GM19240 (cell line): ENCODE measurements around the gene NCKAP5.

Experiments
- DNase-seq: peaks from one replicate; pipeline ENCODE4 v3.0.0; 2011; ENCODE audit warnings: low spot score; ENCODE audit not compliant: insufficient read length

Gene NCKAP5

DNA sequence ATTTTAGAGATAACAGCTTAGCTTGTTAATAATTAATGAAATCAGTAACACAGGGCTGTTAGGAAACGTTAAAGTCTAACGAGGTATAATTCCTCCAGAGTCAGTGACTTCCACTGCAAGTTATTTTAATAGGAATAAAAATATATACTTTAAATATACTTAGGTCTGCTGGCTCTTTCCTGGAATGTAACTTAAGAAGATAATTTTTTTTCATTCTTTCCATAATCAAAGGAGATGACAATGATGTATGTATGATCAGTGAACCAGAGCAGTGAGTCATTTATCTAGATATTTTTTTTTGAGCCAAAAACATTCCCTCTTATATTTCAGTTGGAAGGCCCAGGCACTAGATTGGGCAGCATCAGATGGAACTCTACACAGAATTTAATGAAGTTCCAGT lies 794.1 kb downstream of the NCKAP5 start:
- DNase-seq = no peak

DNA sequence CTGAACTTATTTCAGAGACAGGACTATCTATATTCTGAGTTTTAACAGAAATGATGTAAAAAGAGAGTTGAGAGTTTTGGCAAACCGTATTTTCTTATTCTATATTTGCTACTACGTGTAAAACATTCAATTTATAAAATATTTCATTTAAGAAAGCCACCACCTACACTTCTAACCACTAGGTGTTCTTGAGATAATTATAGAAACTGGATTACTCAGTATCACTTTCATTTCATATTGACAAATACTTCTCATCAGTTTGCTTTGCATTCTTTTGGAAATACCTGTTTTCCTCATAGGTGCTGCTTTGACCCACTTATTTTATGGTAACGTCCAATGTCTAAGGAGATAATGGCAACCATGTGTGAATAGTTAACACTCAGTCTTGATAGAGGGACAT lies 794.9 kb downstream of the NCKAP5 start:
- no peak for DNase-seq

GRCh38 chr2:132772340-132772739 lies 795.9 kb downstream of the NCKAP5 start:
- no peak for DNase-seq

GRCh38 chr2:132766573-132766972 lies 801.7 kb downstream of the NCKAP5 start:
- DNase-seq = no peak

DNA sequence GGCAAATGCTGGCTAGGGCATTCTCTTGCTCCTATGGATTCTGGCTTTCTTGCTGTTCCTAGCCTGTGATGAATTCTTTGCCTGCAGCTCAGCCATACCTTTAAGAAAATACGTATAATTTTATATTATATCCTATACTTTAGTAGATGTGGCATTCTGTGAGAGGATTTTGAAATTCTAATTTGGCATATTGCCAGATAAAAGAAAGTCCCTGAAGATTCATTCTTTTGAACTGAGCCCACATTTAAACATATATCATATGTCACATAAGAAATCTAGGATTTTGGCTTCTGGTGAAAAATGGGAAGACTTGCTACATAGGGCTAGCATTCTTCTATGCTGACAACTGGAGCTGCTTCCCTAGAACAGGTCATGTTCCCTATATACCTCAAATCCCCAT lies 806.8 kb downstream of the NCKAP5 start:
- DNase-seq = no peak

GRCh38 chr2:132760971-132761370 lies 807.3 kb downstream of the NCKAP5 start:
- DNase-seq = no peak

GRCh38 chr2:132760405-132760804 lies 807.9 kb downstream of the NCKAP5 start:
- no peak for DNase-seq

DNA sequence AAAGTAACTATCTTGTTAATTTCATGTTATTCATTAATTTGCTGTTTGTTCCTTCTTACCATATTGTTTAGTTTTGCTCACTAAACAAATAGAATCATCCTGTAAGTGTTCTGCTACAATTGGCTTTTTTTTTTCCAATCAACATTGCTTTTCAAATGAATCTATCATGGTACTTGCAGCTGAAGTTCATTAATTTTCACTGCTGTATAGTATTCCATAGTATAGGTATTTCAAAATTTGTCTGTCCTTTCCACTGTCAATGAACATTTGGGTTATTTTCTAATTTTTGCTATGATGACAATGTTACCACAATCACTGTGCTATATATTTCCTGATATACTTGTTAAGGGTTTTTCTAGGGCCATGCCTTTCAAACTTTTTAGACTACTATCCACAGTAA lies 809.3 kb downstream of the NCKAP5 start:
- no peak for DNase-seq

- DNase-seq = no peak
Observed at GRCh38 chr2:132757676-132758075, 810.6 kb downstream of the NCKAP5 start.

DNA sequence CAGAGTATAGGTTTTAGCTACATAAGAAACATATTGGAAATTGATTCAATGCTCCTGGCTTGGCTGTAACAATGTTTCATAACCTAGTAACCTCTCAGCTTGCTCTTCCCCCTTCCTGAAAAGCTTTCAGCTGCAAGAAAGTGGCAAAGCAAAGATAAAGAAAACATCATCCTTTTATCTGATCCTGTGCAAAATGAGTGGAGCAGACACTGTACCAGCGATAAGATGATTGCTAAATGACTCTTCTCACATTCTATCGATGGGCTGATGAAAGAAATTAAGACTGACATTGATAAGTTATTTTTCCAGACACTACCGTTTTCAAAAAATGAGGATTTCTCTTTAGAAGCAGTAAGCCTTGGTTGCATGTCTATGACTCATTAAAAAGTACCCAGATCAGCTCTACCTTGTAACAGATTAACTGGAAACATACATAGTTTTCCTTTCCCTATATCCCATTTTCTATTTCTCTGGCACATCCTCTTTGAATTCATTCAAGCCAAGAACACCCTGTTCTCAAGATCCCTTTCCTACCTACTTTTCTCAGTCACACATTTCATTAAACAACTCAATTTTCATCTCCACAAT lies 811.2 kb downstream of the NCKAP5 start:
- no peak for DNase-seq

GRCh38 chr2:132754867-132755472 lies 813.3 kb downstream of the NCKAP5 start:
- no peak for DNase-seq

DNA sequence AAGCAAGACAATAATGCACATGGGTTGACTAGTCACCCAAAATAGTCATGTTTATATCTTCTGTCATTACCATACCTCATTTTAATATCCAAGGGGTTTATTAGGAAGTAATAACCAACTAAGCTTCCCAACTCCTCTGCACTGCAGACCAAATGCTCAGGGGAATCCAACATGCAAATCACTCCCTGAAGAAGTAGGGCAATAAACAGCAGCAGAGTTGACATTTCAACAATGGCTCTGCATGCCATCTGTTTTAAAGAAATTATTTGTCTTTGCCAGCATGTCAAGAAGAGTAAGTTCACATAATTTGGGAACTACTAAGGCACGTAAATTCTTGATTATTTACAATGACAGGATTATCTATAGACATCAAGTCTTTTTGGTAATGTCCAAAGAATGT lies 813.9 kb downstream of the NCKAP5 start:
- no peak for DNase-seq

DNA sequence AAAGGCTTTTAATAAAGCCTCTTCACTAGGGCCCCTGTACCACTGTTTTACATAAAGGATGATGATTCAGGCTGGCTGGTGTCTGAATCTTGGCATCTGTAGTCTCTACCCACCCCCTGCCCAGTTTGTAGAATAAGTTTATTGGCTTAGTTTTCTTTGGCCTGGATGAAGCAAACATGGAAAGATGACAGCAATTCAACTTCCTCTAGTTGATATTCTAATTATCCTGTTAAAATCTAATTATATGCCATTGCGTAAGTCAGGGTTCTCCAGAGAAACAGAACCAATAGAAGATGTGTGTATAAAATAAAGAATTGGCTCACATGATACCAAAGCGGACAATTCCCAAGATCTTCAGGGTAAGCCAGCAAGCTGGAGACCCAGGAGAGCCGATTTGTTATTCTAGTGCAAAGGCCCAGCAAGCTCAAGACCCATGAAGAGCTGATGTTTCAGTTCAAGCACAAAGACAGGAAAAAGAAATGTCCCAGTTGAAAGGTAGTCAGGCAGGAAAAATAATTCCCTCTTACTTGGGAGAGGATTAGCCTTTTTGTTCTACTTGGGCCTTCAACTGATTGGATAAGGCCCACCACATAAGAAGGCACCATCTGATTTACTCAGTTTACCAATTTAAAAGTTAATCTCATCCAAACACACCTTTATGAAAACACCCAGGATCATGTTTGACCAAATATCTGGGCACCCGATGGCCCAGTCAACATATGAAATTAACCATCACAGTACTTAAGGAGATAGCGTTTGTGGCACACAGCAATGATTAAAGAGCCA lies 815.6 kb downstream of the NCKAP5 start:
- DNase-seq = no peak

- no peak for DNase-seq
Observed at GRCh38 chr2:132751836-132752235, 816.4 kb downstream of the NCKAP5 start.

GRCh38 chr2:132750606-132751005 lies 817.7 kb downstream of the NCKAP5 start:
- DNase-seq = no peak

DNA sequence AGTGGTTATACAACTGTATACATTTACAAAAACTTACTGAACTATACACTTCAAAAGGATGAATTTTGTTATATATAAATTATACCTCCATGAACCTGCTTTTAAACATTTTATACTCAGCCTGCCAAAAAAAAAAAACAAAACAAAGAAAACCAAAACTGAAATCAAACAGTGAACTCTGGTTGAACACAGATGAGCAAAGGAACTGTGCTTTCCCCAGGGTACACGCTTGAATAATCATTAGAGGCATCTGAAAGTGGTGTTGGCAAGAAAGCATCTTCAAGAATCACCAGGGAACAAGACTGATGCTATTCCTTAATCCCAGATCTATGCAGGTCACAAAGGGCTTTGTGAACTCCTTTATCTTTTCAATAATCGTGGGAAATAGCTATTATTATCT lies 821.2 kb downstream of the NCKAP5 start:
- peak; percentile 6 for DNase-seq

- no peak for DNase-seq
Observed at GRCh38 chr2:132741754-132742153, 826.5 kb downstream of the NCKAP5 start.

GRCh38 chr2:132740081-132740720 lies 828.1 kb downstream of the NCKAP5 start:
- DNase-seq = no peak

- DNase-seq = no peak
Observed at GRCh38 chr2:132738223-132738622, 830.0 kb downstream of the NCKAP5 start.

DNA sequence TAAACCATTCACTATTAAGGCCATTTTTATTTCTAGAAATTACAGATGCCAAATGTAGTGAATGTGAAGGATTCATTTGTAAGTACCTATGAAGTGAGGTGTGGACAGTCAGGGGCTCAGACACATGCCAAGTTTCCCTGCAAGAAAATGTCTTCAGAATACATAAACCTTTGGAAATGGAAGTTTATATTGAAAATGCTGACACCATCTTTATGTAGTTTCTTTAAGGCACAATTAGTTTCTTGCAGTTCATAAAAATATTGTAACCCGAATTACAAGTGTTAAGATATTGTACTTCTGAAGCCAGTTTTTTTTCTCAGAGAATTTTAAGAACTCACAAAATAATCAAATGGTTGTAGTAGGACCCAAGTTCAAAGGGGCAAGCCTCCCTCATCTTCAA lies 832.2 kb downstream of the NCKAP5 start:
- no peak for DNase-seq

- no peak for DNase-seq
Observed at GRCh38 chr2:132734961-132735360, 833.3 kb downstream of the NCKAP5 start.

DNA sequence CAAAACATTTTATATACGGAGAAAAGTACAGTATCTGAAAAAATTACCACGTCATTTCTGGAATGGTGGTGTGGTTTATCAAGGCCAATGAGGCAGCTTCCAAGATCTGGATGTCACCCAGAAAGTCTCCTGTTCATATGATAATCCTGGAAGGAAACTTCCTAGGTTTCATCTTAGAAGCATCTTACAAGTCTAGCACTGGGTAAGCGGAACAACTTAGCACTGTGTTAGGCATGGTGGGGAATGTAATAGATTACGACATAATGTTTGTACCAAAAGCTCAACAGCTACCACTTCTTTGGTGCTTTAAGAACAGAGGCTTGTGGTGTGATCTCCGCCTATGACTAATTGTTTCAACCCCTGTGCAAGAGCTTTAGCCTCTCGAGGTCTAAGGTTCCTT lies 835.2 kb downstream of the NCKAP5 start:
- no peak for DNase-seq
